PC-3 (cell line): ENCODE data around the gene EXOC4. TPM values are rescaled to one million over a fixed set of nuclear protein-coding genes. Genes with fewer than 3 reads are reported as not detected.

Source experiments
- ATAC-seq: fragments of 200-7000 bp; cut with Tn5 transposase; 2 replicates; pipeline ENCODE4 v1.9.1; 2020; ENCODE audit warnings: mild to moderate bottlenecking, moderate library complexity
- BruUV-seq: library from RNA; stranded (reverse); fragments of 400-500 nt; replicated peaks from 2 replicates; lab custom pipeline; 2021; lab: Mats Ljungman, UMichigan
- CTCF ChIA-PET: fragments of 300-600 bp; sonication (Branson Sonifier 250); formaldehyde crosslinking; loops from one replicate; lab custom pipeline; 2022; ENCODE audit warnings: antibody characterized with exemption; lab: Charles Lee
- POLR2A ChIA-PET: fragments of 300-600 bp; sonication (Branson Sonifier 250); formaldehyde crosslinking; loops from one replicate; lab custom pipeline; 2022; ENCODE audit warnings: antibody characterized with exemption; ENCODE audit not compliant: unreplicated experiment; lab: Charles Lee
- DNase-seq: peaks from one replicate; pipeline ENCODE4 v3.0.0-alpha.2; 2015
- H2AFZ ChIP-seq: fragments of 300-600 bp; sonication (generic); 2 replicates; pipeline ENCODE4 v1.6.0; 2016; ENCODE audit warnings: antibody characterized with exemption, low read length
- H3F3A ChIP-seq: fragments of 300-600 bp; sonication (generic); one replicate; pipeline ENCODE4 v1.6.0; 2017; ENCODE audit warnings: antibody characterized with exemption, low read length, control low read depth, mild to moderate bottlenecking; ENCODE audit not compliant: unreplicated experiment
- H3K27ac ChIP-seq: fragments of 300-600 bp; sonication (generic); 2 replicates; pipeline ENCODE4 v1.5.1; 2016; ENCODE audit warnings: mild to moderate bottlenecking, low read length
- H3K27me3 ChIP-seq: fragments of 300-600 bp; sonication (generic); 2 replicates; pipeline ENCODE4 v1.6.1; 2016; ENCODE audit warnings: low read length, mixed read lengths
- H3K36me3 ChIP-seq: fragments of 300-600 bp; sonication (generic); 2 replicates; pipeline ENCODE4 v1.6.1; 2016; ENCODE audit warnings: low read depth, mixed run types, low read length, mixed read lengths
- H3K4me1 ChIP-seq: fragments of 300-600 bp; sonication (generic); 2 replicates; pipeline ENCODE4 v1.5.1; 2016; ENCODE audit warnings: low read length; ENCODE audit not compliant: insufficient read depth
- H3K4me2 ChIP-seq: fragments of 300-600 bp; sonication (generic); 2 replicates; pipeline ENCODE4 v1.6.0; 2016; ENCODE audit warnings: low read length
- H3K4me3 ChIP-seq: fragments of 300-600 bp; sonication (generic); 2 replicates; pipeline ENCODE4 v1.5.1; 2016; ENCODE audit warnings: mild to moderate bottlenecking, low read length, mixed read lengths
- H3K79me2 ChIP-seq: fragments of 300-600 bp; sonication (generic); 2 replicates; pipeline ENCODE4 v1.6.1; 2017; ENCODE audit warnings: low read length, mixed read lengths
- H3K9ac ChIP-seq: fragments of 300-600 bp; sonication (generic); 2 replicates; pipeline ENCODE4 v1.6.0; 2016; ENCODE audit warnings: mild to moderate bottlenecking, low read length
- H3K9me2 ChIP-seq: fragments of 300-600 bp; sonication (generic); replicated peaks from 2 replicates; pipeline ENCODE4 v1.6.1; 2016; ENCODE audit warnings: mixed run types, low read length, mixed read lengths
- H3K9me3 ChIP-seq: fragments of 300-600 bp; sonication (generic); 2 replicates; pipeline ENCODE4 v1.6.1; 2016; ENCODE audit warnings: low read length, mixed read lengths
- H4K20me1 ChIP-seq: fragments of 300-600 bp; sonication (generic); 2 replicates; pipeline ENCODE4 v1.6.1; 2016; ENCODE audit warnings: low read length, mixed read lengths
- CTCF ChIP-seq: fragments of 300-600 bp; sonication (generic); conservative IDR thresholded peaks from 2 replicates; pipeline ENCODE4 v1.5.1; 2017; ENCODE audit warnings: antibody characterized with exemption, low read depth, mild to moderate bottlenecking, low read length
- EZH2 ChIP-seq: fragments of 300-600 bp; sonication (generic); IDR thresholded peaks from one replicate; pipeline ENCODE4 v1.6.1; 2017; ENCODE audit warnings: antibody characterized with exemption, mild to moderate bottlenecking, low read length; ENCODE audit not compliant: unreplicated experiment
- EZH2phosphoT487 ChIP-seq: fragments of 300-600 bp; sonication (generic); IDR thresholded peaks from 2 replicates; pipeline ENCODE4 v1.6.1; 2018; ENCODE audit warnings: mild to moderate bottlenecking, antibody characterized with exemption, low read length, borderline replicate concordance
- intact Hi-C: fragments of 100-400 bp; cut with micrococcal nuclease; formaldehyde crosslinking; loops from 2 replicates; pipeline ENCODE4 v1.9.0; 2023
- total RNA-seq: library from RNA; depleted of rRNA; stranded (reverse); fragments of >200 nt; gene quantifications from 2 replicates; pipeline ENCODE4 v1.2.3, GENCODE V29; 2014

The EXOC4 gene
- total RNA-seq, 1 experiment from 2014 or later = 43.5 TPM

GRCh38 chr7:133511252-133511651 is 258.4 kb downstream of the EXOC4 start:
- no peaks in the 10 kb centered on the region for H3F3A ChIP-seq
- no peak for DNase-seq
- no TSS peak for BruUV-seq
- ChIA-PET CTCF (no interaction called here), POLR2A (no interaction called here)
- H2AFZ ChIP-seq = no peak overlapping the region
- H3K36me3 ChIP-seq = no peaks in the 10 kb centered on the region
- no peaks in the 10 kb centered on the region for H3K79me2 ChIP-seq
- H3K9ac ChIP-seq = no peak overlapping the region
- H3K9me2 ChIP-seq = no peaks in the 10 kb centered on the region
- H3K4me2 ChIP-seq = no peak overlapping the region
- H3K9me3 ChIP-seq = no peaks in the 10 kb centered on the region
- H3K27ac ChIP-seq = no peak overlapping the region
- H3K4me1 ChIP-seq = peaks cover 22% of the 10 kb centered on the region
- ATAC-seq = no peak
- intact Hi-C loops = loop anchor here (5.0 to 10.0 kb wide), 4 partner anchors 61 to 729 kb away; no protein-coding TSS in a partner anchor
- no peak for TF ChIP-seq EZH2
- no peak for TF ChIP-seq EZH2phosphoT487
- no peaks in the 10 kb centered on the region for H4K20me1 ChIP-seq
- no peaks in the 10 kb centered on the region for H3K27me3 ChIP-seq
- no peak overlapping the region for H3K4me3 ChIP-seq

GRCh38 chr7:133511708-133512107 is 258.8 kb downstream of the EXOC4 start:
- BruUV-seq = no TSS peak
- intact Hi-C loops = loop anchor here (5.0 to 10.0 kb wide), 4 partner anchors 61 to 729 kb away; no protein-coding TSS in a partner anchor
- no peak overlapping the region for H3K27ac ChIP-seq
- peak overlapping the region; percentile 81; the same call in 1 of the 2 replicates for H3K4me2 ChIP-seq
- ChIA-PET CTCF (no interaction called here), POLR2A (no interaction called here)
- peaks cover 22% of the 10 kb centered on the region for H3K4me1 ChIP-seq
- H3F3A ChIP-seq = no peaks in the 10 kb centered on the region
- DNase-seq (no peak), ATAC-seq (no peak)
- no peaks in the 10 kb centered on the region for H4K20me1 ChIP-seq
- H3K9ac ChIP-seq = no peak overlapping the region
- H3K27me3 ChIP-seq = no peaks in the 10 kb centered on the region
- H3K36me3 ChIP-seq = no peaks in the 10 kb centered on the region
- no peak overlapping the region for H2AFZ ChIP-seq
- H3K79me2 ChIP-seq = no peaks in the 10 kb centered on the region
- H3K4me3 ChIP-seq = 0 out of 2 replicates have a peak overlapping the region, but pooled peaks have one; percentile 61
- no peaks in the 10 kb centered on the region for H3K9me3 ChIP-seq
- no peaks in the 10 kb centered on the region for H3K9me2 ChIP-seq
- TF ChIP-seq EZH2 = no peak

GRCh38 chr7:133512560-133512959 is 259.7 kb downstream of the EXOC4 start:
- ChIA-PET CTCF (no interaction called here), POLR2A (interaction anchor here (0.6 kb wide), 1 partner anchor 349 kb away, joined by 13 read pairs; no protein-coding TSS in a partner anchor)
- intact Hi-C loops = loop anchor here (5.0 to 10.0 kb wide), 4 partner anchors 60 to 730 kb away; no protein-coding TSS in a partner anchor
- H3K36me3 ChIP-seq = no peaks in the 10 kb centered on the region
- H3K9ac ChIP-seq = no peak overlapping the region
- peak; percentile 94 for DNase-seq
- no peak for TF ChIP-seq EZH2
- TF ChIP-seq CTCF = no peak
- TF ChIP-seq EZH2phosphoT487 = no peak
- ATAC-seq = peak; percentile 98
- H3K79me2 ChIP-seq = no peaks in the 10 kb centered on the region
- H3K9me3 ChIP-seq = no peaks in the 10 kb centered on the region
- peaks cover 22% of the 10 kb centered on the region for H3K4me1 ChIP-seq
- peak overlapping the region; percentile 61 for H3K4me3 ChIP-seq
- no peaks in the 10 kb centered on the region for H3K27me3 ChIP-seq
- H3K27ac ChIP-seq = peak overlapping the region; percentile 69
- H2AFZ ChIP-seq = peak overlapping the region; percentile 35; the same call in 1 of the 2 replicates
- H3F3A ChIP-seq = no peaks in the 10 kb centered on the region
- no peaks in the 10 kb centered on the region for H3K9me2 ChIP-seq
- H3K4me2 ChIP-seq = peak overlapping the region; percentile 81
- H4K20me1 ChIP-seq = no peaks in the 10 kb centered on the region
- no TSS peak for BruUV-seq
